ENCODE measurements around the gene PIK3CB. TPM values are rescaled to one million over a fixed set of nuclear protein-coding genes. Genes with fewer than 3 reads are reported as not detected.

The PIK3CB gene
- total and polyA plus RNA-seq, 10 of the 15 experiments (the other 5 are each of a cell fraction or from before 2014, with no cell fraction given) = 5.0 to 18.4 (median 10.4) TPM

GRCh38 chr3:138691351-138691750 is 143.4 kb downstream of the PIK3CB start:
- BruUV-seq (replicated peaks) = no TSS peak
- Histone ChIP-seq H3K4me3 (no peak overlapping the region), H3K36me3 (ENCODE audit: control insufficient read depth in 2 of 2, insufficient read depth in 2 of 2, low read length in 1 of 2) (peaks cover 0 to 3% of the 10 kb centered on the region in 2 experiments; a peak in 1 of 4 replicates), H3K27ac (ENCODE audit: control insufficient read depth, insufficient read depth) (no peak overlapping the region), H3K27me3 (replicated peaks in 1 of 2; ENCODE audit: control insufficient read depth in 2 of 2, insufficient read depth in 2 of 2, low read length in 1 of 2) (no peaks in the 10 kb centered on the region), H3K79me2 (ENCODE audit: control insufficient read depth, insufficient read depth, low read length) (no peaks in the 10 kb centered on the region), H3K9me3 (replicated peaks; ENCODE audit: control insufficient read depth, insufficient read depth, low read length) (no peaks in the 10 kb centered on the region), H3K9ac (ENCODE audit: control insufficient read depth, insufficient read depth, low read length) (no peak overlapping the region), H4K20me1 (ENCODE audit: control insufficient read depth, insufficient read depth) (no peaks in the 10 kb centered on the region), H3K4me2 (ENCODE audit: control insufficient read depth, insufficient read depth) (no peak overlapping the region), H3K4me1 (ENCODE audit: control insufficient read depth, insufficient read depth, low read length) (peaks cover 9% of the 10 kb centered on the region), H2AFZ (ENCODE audit: control insufficient read depth, low read depth, low read length) (no peak overlapping the region)
- 83% methylated on average over 1 of the region's 1 CpG for WGBS (ENCODE audit: insufficient coverage, insufficient replicate concordance, low lambda C conversion rate, missing lambda C conversion rate)
- TF ChIP-seq POLR2A (IDR thresholded peaks at IDR 0.05; ENCODE audit: low read depth, low read length) (no peak), MAX (IDR thresholded peaks at IDR 0.05; ENCODE audit: low read depth, low read length) (no peak), HCFC1 (IDR thresholded peaks at IDR 0.05; ENCODE audit: low read length) (no peak), NR2C1 (IDR thresholded peaks at IDR 0.05) (no peak), SMARCA5 (IDR thresholded peaks at IDR 0.05) (no peak), CHD4 (IDR thresholded peaks at IDR 0.05) (no peak), IRF3 (IDR thresholded peaks at IDR 0.05) (no peak), CBX3 (IDR thresholded peaks at IDR 0.05; ENCODE audit: borderline replicate concordance, low read depth) (no peak), RELA (IDR thresholded peaks at IDR 0.05; ENCODE audit: borderline replicate concordance, partially characterized antibody) (no peak), MTA3 (IDR thresholded peaks at IDR 0.05; ENCODE audit: borderline replicate concordance, low read length) (no peak), BRCA1 (IDR thresholded peaks at IDR 0.05; ENCODE audit: low read depth, low read length) (no peak), CBX5 (IDR thresholded peaks at IDR 0.05; ENCODE audit: low read depth) (no peak), GATAD2B (conservative IDR thresholded peaks at IDR 0.05; ENCODE audit: low read depth) (no peak), RFX5 (IDR thresholded peaks at IDR 0.05; ENCODE audit: low read depth, low read length) (no peak)
- POLR2A ChIA-PET = no interaction called here
- ATAC-seq (no peak), DNase-seq (ENCODE audit: low read depth, low spot score) (no peak), FAIRE-seq (no peak)
- intact Hi-C loops (cut with micrococcal nuclease; ENCODE audit: unreplicated experiment) = no loop called here
- in situ Hi-C loops (cut with MboI) = no loop called here
- SMC1A ChIA-PET (ENCODE audit: uncharacterized antibody, unreplicated experiment) = interaction anchor here (0.6 to 1.5 kb wide), 6 partner anchors 10 to 224 kb away, joined by 3 to 4 read pairs (median 3); partner anchors contain the start of gene CEP70
- CTCF ChIA-PET = interaction anchor here (1.6 to 5.3 kb wide), 4 partner anchors 97 to 232 kb away, joined by 4 to 43 read pairs (median 22); partner anchors contain the start of gene CEP70
- RAD21 ChIA-PET (ENCODE audit: unreplicated experiment) = interaction anchor here (1.1 kb wide), 1 partner anchor 11 kb away, joined by 3 read pairs; no protein-coding TSS in a partner anchor
